Panc1 (cell line): ENCODE measurements around the gene SARDH. TPM values are rescaled to one million over a fixed set of nuclear protein-coding genes. Genes with fewer than 3 reads are reported as not detected.

Source experiments
- ATAC-seq: fragments of 200-7000 bp; cut with Tn5 transposase; 2 replicates; pipeline ENCODE4 v1.9.1; 2020; ENCODE audit warnings: mild to moderate bottlenecking, moderate library complexity
- BruUV-seq: library from RNA; stranded (reverse); fragments of 400-500 nt; replicated peaks from 2 replicates; lab custom pipeline; 2021; lab: Mats Ljungman, UMichigan
- CTCF ChIA-PET: fragments of 300-600 bp; sonication (Branson Sonifier 250); formaldehyde crosslinking; loops from one replicate; lab custom pipeline; 2022; ENCODE audit warnings: antibody characterized with exemption; lab: Charles Lee
- POLR2A ChIA-PET: fragments of 300-600 bp; sonication (Branson Sonifier 250); formaldehyde crosslinking; loops from one replicate; lab custom pipeline; 2022; ENCODE audit warnings: antibody characterized with exemption; lab: Charles Lee
- DNase-seq: peaks from one replicate; pipeline ENCODE4 v3.0.0-alpha.2; 2010; ENCODE audit warnings: low read depth, low spot score
- H3K27ac ChIP-seq: 2 replicates; pipeline ENCODE4 v1.5.1; 2011; ENCODE audit warnings: mild to moderate bottlenecking, low read length, inconsistent platforms
- H3K27me3 ChIP-seq: fragments of 200-500 bp; sonication (Bioruptor generic); 2 replicates; pipeline ENCODE4 v1.6.0; 2014; ENCODE audit warnings: low read length, inconsistent platforms; ENCODE audit not compliant: control insufficient read depth, insufficient read depth
- H3K36me3 ChIP-seq: fragments of 200-500 bp; sonication (Bioruptor generic); 2 replicates; pipeline ENCODE4 v1.5.1; 2014; ENCODE audit warnings: inconsistent platforms, mild to moderate bottlenecking, low read length, moderate library complexity; ENCODE audit not compliant: control insufficient read depth, insufficient read depth
- H3K4me1 ChIP-seq: 2 replicates; pipeline ENCODE4 v1.5.1; 2011; ENCODE audit warnings: inconsistent platforms, mild to moderate bottlenecking, low read length, moderate library complexity; ENCODE audit not compliant: control insufficient read depth, insufficient read depth
- H3K4me3 ChIP-seq, 2 experiments: 2 replicates each; pipeline ENCODE4 v1.5.1; 2011 to 2012; ENCODE audit warnings: low read depth in 2 of 2, low read length in 2 of 2, mild to moderate bottlenecking in 2 of 2, inconsistent platforms in 1 of 2, moderate library complexity in 1 of 2
- H3K9me3 ChIP-seq: fragments of 200-500 bp; sonication (Bioruptor generic); 2 replicates; pipeline ENCODE4 v1.5.1; 2014; ENCODE audit warnings: low read depth, mild to moderate bottlenecking, inconsistent platforms, low read length, moderate library complexity; ENCODE audit not compliant: control insufficient read depth, insufficient read depth
- POLR2AphosphoS5 ChIP-seq: IDR thresholded peaks from 2 replicates; pipeline ENCODE4 v1.6.1; 2012; ENCODE audit warnings: mild to moderate bottlenecking, low read depth, low read length, moderate library complexity
- SIN3A ChIP-seq: IDR thresholded peaks from 2 replicates; pipeline ENCODE4 v1.6.1; 2012; ENCODE audit warnings: low read depth, mild to moderate bottlenecking, low read length, moderate library complexity, borderline replicate concordance; ENCODE audit not compliant: insufficient read depth
- TCF7L2 ChIP-seq: IDR thresholded peaks from 2 replicates; pipeline ENCODE4 v1.6.1; 2011; ENCODE audit warnings: mild to moderate bottlenecking, low read depth, low read length, inconsistent platforms
- in situ Hi-C: cut with HindIII; loops from 2 replicates; pipeline ENCODE4 v1.10.0; 2016; ENCODE audit warnings: low sequenced_read_pairs, low pct_unique_long_range_greater_than_20kb
- intact Hi-C: fragments of 100-400 bp; cut with micrococcal nuclease; formaldehyde crosslinking; loops from one replicate; pipeline ENCODE4 v1.10.0; 2022; ENCODE audit not compliant: unreplicated experiment
- total RNA-seq: library from RNA; stranded (reverse); gene quantifications from one replicate; pipeline ENCODE4 v1.2.1, GENCODE V29; 2021; ENCODE audit not compliant: unreplicated experiment
- TF ChIP-seq, protein P1 (sequence below): fragments of 450-650 bp; IDR thresholded peaks from 2 replicates; pipeline ENCODE4 v1.5.1; 2017; ENCODE audit warnings: mild to moderate bottlenecking
- TF ChIP-seq, protein P2 (sequence below), 2 experiments: IDR thresholded peaks; 2 replicates each; pipeline ENCODE4 v1.6.1; 2011 to 2012; ENCODE audit warnings: low read depth in 2 of 2, control low read depth in 1 of 2, low read length in 1 of 2, mild to moderate bottlenecking in 1 of 2, moderate library complexity in 1 of 2; ENCODE audit not compliant: insufficient read depth in 1 of 2

SARDH gene
- total RNA-seq, 1 experiment from 2014 or later: 0.13 TPM

DNA sequence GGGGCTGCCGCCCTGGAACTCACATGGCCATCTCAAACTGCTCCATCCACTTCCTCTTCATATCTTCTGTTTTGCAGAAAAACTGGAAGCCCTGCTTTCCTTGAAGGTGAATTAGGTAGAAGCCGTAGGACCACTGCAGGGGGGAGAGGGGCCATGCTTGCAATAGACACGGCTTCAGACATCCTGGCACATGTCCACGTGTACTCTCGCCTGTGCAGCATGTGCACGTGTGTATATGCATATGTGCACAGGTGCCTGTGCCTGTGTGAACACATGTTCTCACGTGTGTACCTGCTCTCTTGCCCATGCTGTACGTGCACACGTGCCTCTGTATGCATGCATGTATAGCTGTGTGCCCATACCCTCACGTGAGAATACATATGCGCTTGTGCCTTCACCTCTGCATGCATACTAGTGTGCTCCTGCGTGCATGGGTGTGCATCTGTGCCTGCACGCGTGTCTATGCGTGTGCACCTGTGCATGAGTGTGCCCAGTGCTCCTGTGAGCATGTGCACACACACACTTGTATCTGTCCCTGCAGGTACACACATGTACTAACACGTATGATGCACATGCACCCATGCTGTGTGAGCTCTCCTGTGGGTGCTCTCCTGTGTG lies 47.7 kb upstream of the SARDH start:
- in situ Hi-C loops (no loop called here), intact Hi-C loops (no loop called here)
- Histone ChIP-seq H3K36me3 (no peaks in the 10 kb centered on the region), H3K4me1 (no peaks in the 10 kb centered on the region), H3K4me3 (no peak overlapping the region), H3K27me3 (no peaks in the 10 kb centered on the region), H3K27ac (no peak overlapping the region), H3K9me3 (no peaks in the 10 kb centered on the region)
- BruUV-seq: no TSS peak
- DNase-seq (no peak), ATAC-seq (no peak)
- POLR2A ChIA-PET: no interaction called here
- CTCF ChIA-PET: no interaction called here
- TF ChIP-seq SIN3A (no peak), TCF7L2 (no peak), POLR2AphosphoS5 (no peak)
- TF ChIP-seq, protein P1, sequence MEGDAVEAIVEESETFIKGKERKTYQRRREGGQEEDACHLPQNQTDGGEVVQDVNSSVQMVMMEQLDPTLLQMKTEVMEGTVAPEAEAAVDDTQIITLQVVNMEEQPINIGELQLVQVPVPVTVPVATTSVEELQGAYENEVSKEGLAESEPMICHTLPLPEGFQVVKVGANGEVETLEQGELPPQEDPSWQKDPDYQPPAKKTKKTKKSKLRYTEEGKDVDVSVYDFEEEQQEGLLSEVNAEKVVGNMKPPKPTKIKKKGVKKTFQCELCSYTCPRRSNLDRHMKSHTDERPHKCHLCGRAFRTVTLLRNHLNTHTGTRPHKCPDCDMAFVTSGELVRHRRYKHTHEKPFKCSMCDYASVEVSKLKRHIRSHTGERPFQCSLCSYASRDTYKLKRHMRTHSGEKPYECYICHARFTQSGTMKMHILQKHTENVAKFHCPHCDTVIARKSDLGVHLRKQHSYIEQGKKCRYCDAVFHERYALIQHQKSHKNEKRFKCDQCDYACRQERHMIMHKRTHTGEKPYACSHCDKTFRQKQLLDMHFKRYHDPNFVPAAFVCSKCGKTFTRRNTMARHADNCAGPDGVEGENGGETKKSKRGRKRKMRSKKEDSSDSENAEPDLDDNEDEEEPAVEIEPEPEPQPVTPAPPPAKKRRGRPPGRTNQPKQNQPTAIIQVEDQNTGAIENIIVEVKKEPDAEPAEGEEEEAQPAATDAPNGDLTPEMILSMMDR: no peak
- TF ChIP-seq, protein P2, sequence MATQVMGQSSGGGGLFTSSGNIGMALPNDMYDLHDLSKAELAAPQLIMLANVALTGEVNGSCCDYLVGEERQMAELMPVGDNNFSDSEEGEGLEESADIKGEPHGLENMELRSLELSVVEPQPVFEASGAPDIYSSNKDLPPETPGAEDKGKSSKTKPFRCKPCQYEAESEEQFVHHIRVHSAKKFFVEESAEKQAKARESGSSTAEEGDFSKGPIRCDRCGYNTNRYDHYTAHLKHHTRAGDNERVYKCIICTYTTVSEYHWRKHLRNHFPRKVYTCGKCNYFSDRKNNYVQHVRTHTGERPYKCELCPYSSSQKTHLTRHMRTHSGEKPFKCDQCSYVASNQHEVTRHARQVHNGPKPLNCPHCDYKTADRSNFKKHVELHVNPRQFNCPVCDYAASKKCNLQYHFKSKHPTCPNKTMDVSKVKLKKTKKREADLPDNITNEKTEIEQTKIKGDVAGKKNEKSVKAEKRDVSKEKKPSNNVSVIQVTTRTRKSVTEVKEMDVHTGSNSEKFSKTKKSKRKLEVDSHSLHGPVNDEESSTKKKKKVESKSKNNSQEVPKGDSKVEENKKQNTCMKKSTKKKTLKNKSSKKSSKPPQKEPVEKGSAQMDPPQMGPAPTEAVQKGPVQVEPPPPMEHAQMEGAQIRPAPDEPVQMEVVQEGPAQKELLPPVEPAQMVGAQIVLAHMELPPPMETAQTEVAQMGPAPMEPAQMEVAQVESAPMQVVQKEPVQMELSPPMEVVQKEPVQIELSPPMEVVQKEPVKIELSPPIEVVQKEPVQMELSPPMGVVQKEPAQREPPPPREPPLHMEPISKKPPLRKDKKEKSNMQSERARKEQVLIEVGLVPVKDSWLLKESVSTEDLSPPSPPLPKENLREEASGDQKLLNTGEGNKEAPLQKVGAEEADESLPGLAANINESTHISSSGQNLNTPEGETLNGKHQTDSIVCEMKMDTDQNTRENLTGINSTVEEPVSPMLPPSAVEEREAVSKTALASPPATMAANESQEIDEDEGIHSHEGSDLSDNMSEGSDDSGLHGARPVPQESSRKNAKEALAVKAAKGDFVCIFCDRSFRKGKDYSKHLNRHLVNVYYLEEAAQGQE (IDR thresholded peaks at IDR 0.05; ENCODE audit: insufficient read depth in 1 of 2, low read depth in 2 of 2, low read length in 1 of 2): no peak

DNA sequence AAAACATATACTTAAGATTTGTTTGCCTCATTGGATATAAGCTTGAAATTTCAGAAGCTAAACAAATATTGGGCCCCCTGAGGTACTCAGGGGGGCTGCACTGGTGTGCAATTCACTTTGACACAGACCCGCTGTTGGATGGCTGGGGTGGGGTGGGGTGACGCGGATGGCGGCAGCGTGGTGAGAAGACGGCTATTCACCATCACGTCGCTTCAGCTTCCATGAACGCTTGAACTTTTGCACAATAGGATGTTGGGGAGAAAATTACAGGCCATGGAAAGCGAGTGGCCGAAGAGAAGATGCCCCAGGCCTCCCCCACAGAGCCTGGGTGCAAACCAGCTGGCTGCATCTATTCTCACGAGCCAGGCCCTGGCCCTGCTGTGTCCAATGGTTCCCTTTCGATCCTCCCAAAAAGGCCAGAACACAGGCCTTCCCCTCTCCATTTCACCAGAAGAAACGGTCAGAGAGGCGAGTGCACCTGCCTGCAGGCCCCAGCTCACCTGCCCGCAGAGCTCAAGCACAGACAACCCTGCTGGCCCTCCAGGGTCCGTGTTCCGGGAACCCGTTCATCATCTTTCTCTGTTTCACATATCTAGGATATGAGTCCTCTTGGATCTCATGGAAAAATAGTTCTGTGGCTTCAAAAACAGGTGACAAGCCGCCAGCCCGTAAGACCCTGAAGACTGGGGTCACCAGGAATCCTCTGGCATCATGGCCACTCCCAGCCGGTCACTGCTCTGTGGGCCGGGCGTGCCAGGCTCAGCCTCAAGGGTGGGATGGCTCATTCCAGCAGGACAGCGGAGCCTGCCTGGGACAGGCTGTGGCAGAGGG lies 46.8 kb upstream of the SARDH start:
- in situ Hi-C loops (no loop called here), intact Hi-C loops (no loop called here)
- CTCF ChIA-PET: no interaction called here
- no peak overlapping the region for H3K4me3 ChIP-seq
- no peak overlapping the region for H3K27ac ChIP-seq
- BruUV-seq: no TSS peak
- no peak for ATAC-seq
- H3K9me3 ChIP-seq: no peaks in the 10 kb centered on the region
- H3K4me1 ChIP-seq: no peaks in the 10 kb centered on the region
- no peaks in the 10 kb centered on the region for H3K36me3 ChIP-seq
- no peaks in the 10 kb centered on the region for H3K27me3 ChIP-seq
- DNase-seq: no peak
- POLR2A ChIA-PET: no interaction called here
- TF ChIP-seq SIN3A (no peak), TCF7L2 (no peak), POLR2AphosphoS5 (no peak)
- TF ChIP-seq, protein P2 (IDR thresholded peaks at IDR 0.05; ENCODE audit: insufficient read depth in 1 of 2, low read depth in 2 of 2, low read length in 1 of 2): no peak
- TF ChIP-seq, protein P1: no peak
